HG03521 (cell line): Measurements from ENCODE around the gene DTNB.
"Not testable (repeated sequence)": the region's sequence is repeated elsewhere in the genome, so short reads cannot be mapped to it uniquely, and the experiment has no call there.

Source experiments
- ATAC-seq: cut with Tn5 transposase; IDR thresholded peaks from one replicate; pipeline ENCODE4 v1.9.1; 2021; ENCODE audit warnings: mild to moderate bottlenecking, moderate library complexity; ENCODE audit not compliant: unreplicated experiment

The DTNB gene

GRCh38 chr2:25633801-25634200, 39.6 kb downstream of the DTNB start:
- not testable (repeated sequence) for ATAC-seq

DNA sequence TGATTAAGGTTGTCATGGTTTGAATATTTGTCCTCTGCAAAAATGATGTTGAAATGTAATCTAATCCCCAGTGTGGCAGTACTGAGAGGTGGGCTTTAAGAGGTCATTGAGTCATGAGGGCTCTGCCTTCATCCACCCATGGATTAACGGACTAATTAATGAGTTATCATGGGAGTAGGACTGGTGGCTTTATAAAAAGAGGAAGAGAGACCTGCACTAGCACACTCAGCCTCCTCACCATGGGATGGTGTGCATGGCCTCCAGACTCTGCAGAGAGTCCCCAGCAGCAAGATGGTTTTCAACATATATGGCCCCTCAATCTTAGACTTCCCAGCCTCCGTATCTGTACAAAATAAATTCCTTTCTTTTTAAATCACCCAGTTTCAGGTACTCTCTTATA, 41.0 kb downstream of the DTNB start:
- no peak for ATAC-seq

DNA sequence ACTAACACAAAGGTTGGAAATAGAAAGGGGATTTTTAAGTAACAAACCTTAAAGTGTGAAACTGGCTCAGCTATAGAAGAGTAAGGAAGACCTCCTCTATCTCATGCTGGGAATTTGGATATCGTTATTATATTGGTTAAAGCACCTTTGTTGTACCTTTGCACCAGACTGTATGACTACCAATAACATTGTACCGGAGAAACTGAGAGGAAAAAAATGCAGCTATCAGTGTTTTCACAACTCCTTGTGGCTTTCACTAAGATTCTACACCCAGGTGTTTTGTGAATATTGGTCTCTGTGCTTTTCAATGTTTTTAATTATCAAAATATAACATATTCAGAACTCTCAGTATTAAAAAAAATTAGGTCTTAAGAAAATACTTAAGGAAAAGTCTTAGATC, 48.7 kb downstream of the DTNB start:
- no peak for ATAC-seq

DNA sequence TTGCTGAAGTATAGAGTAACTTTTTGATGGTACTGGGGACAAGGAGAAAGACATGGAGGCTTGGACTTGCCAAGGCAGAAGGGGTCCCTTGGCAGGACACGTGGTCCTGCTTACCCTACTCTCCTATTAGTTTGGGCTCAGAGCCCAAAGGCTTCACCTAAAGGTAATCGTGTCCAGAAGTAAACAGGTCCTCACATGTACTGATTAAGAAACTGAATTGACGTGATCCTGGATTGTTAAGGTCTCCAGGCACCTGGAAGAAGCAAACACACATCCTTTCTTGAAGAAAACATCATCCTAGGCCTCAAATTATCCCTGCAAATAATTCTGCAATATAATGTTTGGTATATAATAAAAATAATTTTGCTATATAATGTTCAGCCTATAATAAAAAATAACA, 50.0 kb downstream of the DTNB start:
- no peak for ATAC-seq

DNA sequence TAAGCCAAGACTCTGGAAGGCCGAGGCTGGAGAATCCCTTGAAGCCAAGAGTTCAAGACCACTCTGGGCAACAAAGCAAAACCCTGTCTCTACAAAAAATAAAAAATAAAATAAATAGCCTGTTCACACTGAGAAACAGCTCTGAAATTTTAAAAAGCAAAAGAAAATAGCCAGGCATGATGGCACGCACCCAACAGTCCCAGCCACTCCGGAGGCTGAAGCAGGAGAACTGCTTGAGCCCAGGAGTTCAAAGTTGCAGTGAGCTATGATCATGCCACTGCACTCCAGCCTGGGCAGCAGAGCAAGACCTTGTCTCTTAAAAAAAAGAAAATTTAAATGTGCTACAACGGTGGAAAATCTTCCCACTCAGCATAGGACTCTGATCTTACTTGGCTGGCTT, 52.7 kb downstream of the DTNB start:
- no peak for ATAC-seq

DNA sequence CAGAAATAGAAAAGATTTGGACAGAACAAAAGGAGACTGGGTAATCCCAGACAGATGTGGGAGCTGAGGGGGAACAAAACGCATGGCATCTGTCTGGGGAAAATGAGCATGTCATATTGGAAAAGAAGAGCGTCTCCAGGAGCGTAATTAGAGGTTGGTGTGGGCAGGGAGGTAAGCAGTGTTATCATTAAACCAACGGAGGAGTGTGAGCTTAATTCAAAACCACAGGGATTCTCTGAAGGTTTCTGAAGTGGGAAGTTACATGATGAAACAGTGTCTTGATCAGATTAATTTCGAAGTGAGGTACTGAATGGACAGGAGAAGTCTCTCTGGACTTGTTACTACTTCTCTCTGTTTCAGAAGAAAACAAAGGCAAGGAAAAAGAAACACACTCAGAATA, 53.3 kb downstream of the DTNB start:
- no peak for ATAC-seq

GRCh38 chr2:25619185-25619584, 54.2 kb downstream of the DTNB start:
- no peak for ATAC-seq

GRCh38 chr2:25618676-25619075, 54.7 kb downstream of the DTNB start:
- no peak for ATAC-seq

- no peak for ATAC-seq
Measured at GRCh38 chr2:25617948-25618646, 55.3 kb downstream of the DTNB start.

DNA sequence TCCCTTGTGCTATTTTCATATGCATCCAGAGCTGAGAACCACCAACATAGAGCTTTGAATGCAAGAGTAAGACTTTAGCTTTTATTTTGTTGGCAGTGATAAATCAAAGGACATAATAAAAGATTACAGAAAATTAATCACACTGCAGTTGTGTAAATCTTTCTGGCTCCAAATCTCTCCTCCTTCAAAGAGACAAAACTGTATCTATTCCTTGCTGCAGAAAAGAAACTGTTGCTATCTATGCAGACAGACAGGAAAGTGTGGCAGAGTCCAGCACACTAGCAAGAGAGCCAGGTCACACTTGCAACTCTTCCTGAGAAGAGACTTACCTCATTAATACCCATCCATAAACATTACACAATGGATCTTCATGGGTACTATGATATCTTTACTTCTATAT, 57.5 kb downstream of the DTNB start:
- ATAC-seq, result no peak

DNA sequence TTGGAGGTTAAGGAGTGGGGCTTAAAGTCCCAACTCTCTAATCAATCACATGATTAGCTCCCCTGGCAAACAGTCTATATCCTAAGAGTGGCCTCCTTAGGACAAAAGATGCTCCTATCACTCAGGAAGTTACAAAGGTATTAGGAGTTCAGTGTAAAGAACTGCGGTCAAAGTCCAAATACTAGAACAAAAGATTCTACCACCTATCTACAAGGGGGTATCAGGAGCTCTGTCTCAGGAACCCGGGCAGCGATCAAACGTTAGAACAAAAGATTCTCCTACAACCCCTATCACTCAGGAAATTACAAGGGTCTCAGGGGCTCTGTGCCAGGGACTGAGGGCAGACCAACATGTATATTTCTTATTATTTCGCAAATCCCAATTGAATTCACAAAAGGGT, 58.0 kb downstream of the DTNB start:
- no peak for ATAC-seq

DNA sequence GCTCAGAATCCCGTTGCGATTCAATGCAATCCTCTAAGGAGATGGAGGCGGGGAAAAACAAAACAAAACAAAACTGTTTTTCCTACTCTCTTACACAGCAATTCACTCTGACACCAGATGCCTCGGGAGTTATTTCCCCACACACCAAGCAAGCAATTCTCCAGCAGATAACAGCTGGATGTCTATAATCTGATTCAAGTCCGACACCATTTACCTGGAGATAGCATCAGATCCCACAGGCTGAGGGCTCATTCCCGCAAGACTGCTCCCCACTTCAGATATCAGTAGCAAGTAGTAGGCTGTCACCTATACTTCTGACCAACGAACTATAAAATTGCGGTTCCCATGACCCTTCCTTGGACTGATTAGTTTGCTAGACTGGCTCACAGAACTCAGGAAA, 58.7 kb downstream of the DTNB start:
- no peak for ATAC-seq

GRCh38 chr2:25608718-25609117, 64.7 kb downstream of the DTNB start:
- no peak for ATAC-seq

DNA sequence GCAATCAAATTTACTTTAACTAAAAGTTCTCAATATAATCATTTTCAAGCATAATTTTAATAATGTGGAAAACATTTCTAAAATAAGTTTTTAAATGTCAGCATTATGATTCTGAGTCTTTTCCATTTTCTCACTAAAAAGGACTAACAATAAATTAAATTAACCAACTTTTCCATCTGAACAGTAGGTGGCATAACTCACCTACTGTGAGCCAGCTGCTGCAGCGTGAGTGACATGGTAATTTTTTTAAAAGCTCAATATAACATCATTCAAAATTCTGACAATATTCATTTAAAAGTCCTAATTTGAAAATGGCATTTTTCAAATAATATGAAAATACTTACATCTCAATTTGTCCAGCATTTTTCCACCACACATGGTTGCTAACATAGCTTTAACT, 66.5 kb downstream of the DTNB start:
- no peak for ATAC-seq

GRCh38 chr2:25602333-25602723, 71.0 kb downstream of the DTNB start:
- ATAC-seq, result no peak

DNA sequence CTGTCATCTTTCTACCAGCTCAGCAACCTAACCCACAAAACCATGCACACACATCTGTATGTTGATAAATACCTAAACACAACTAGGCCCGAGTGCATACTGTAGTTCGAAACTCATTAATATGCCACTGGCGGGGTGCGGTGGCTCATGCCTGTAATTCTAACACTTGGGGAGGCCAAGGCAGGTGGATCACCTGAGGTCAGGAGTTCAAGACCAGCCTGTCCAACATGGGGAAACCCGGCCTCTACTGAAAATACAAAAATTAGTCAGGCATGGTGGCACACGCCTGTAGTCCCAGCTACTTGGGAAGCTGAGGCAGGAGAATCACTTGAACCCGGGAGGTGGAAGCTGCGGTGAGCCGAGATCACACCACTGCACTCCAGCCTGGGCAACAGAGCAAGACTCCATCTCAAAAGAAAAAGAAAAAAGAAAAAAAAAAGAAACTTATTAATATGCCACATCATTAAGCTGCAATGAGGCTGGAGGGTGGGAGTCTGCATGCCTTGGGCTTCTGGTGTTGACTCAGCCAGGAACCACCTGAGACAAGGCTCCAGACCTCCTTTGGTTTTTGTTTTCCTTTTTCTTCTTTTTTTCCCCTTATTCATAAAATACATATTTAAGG, 71.6 kb downstream of the DTNB start:
- ATAC-seq, result not testable (repeated sequence)

- ATAC-seq, result no peak
Measured at GRCh38 chr2:25598911-25599310, 74.5 kb downstream of the DTNB start.

GRCh38 chr2:25598332-25598731, 75.0 kb downstream of the DTNB start:
- no peak for ATAC-seq

GRCh38 chr2:25597881-25598280, 75.5 kb downstream of the DTNB start:
- no peak for ATAC-seq

GRCh38 chr2:25596516-25597244, 76.7 kb downstream of the DTNB start:
- ATAC-seq, result no peak

DNA sequence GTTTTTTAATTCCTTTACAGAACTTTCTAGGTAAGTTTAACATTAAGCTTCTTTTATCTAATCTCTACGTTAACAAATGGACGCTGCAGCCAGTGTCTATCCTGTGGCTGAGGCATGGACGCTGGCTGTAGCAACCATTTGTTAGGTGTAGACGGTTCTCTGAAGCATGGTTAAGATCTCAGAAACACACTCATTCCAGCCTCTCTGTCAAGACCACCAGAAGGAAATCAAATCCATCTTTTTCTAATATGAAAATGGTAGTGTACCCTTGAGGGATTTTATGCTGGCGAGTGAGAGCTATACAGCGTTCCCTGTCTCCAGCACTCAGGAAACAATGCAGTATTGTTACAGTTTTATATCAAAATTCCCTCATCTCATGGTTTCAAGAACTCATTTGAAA, 78.0 kb downstream of the DTNB start:
- ATAC-seq, result no peak

DNA sequence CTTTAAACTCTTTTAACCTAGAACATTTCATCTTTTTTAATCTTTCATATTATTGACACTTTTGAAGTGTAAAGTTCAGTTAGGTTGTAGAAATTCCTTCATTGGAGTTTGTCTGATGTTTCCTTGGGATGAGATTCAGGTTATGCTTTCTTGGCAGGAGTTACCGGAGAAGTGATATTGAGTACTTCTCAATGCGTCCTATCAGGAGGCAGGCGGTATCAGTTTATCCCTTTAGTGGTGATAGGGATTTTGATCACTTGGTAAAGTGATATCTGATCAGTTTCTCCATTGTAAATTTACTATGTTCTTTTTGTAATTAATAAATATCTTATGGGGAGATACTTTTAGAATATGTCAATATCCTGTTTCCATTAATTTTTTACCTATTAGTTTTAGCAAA, 78.4 kb downstream of the DTNB start:
- ATAC-seq, result no peak
